Endodermal cell (in vitro differentiated cells): ENCODE measurements around the gene ZNF626. TPM values are rescaled to one million over a fixed set of nuclear protein-coding genes. Genes with fewer than 3 reads are reported as not detected.
"Not testable (repeated sequence)": the region's sequence is repeated elsewhere in the genome, so short reads cannot be mapped to it uniquely, and the experiment has no call there.

ENCODE experiments used
- DNase-seq: peaks from one replicate; pipeline ENCODE4 v3.0.0-alpha.2; 2017
- H3K27ac ChIP-seq: 2 replicates; pipeline ENCODE4 v1.5.1; 2013; ENCODE audit warnings: mild to moderate bottlenecking, low read depth, low read length, moderate library complexity
- H3K27me3 ChIP-seq: 2 replicates; pipeline ENCODE4 v1.6.1; 2013; ENCODE audit warnings: mild to moderate bottlenecking, low read length, moderate library complexity; ENCODE audit not compliant: insufficient read depth, control insufficient read depth, poor library complexity, severe bottlenecking
- H3K36me3 ChIP-seq: 2 replicates; pipeline ENCODE4 v1.7.0; 2013; ENCODE audit warnings: mild to moderate bottlenecking, low read length, moderate library complexity; ENCODE audit not compliant: control insufficient read depth, insufficient read depth
- H3K4me1 ChIP-seq: one replicate; pipeline ENCODE4 v1.7.0; 2013; ENCODE audit warnings: low read length; ENCODE audit not compliant: control insufficient read depth, insufficient read depth
- H3K4me3 ChIP-seq: 2 replicates; pipeline ENCODE4 v1.5.1; 2013; ENCODE audit warnings: mild to moderate bottlenecking, low read length, moderate library complexity
- H3K9ac ChIP-seq: 2 replicates; pipeline ENCODE4 v1.6.1; 2013; ENCODE audit warnings: mild to moderate bottlenecking, low read length, moderate library complexity; ENCODE audit not compliant: poor library complexity, severe bottlenecking; ENCODE audit errors: extremely low read depth
- H3K9me3 ChIP-seq: 2 replicates; pipeline ENCODE4 v1.6.1; 2013; ENCODE audit warnings: mild to moderate bottlenecking, low read length, moderate library complexity; ENCODE audit not compliant: control insufficient read depth
- H3K27ac Mint-ChIP-seq: 2 replicates; pipeline ENCODE4 v1.8.0; 2020; ENCODE audit warnings: mixed read lengths
- H3K27me3 Mint-ChIP-seq: 2 replicates; pipeline ENCODE4 v1.8.0; 2021; ENCODE audit warnings: mild to moderate bottlenecking, mixed read lengths; ENCODE audit not compliant: insufficient read depth
- H3K36me3 Mint-ChIP-seq: 2 replicates; pipeline ENCODE4 v1.8.0; 2020; ENCODE audit warnings: low read depth, mixed read lengths
- H3K4me1 Mint-ChIP-seq: 2 replicates; pipeline ENCODE4 v1.8.0; 2020; ENCODE audit warnings: mixed read lengths
- H3K4me3 Mint-ChIP-seq: 2 replicates; pipeline ENCODE4 v1.8.0; 2020; ENCODE audit warnings: mild to moderate bottlenecking, moderate library complexity, mixed read lengths
- H3K9me3 Mint-ChIP-seq: 2 replicates; pipeline ENCODE4 v1.8.0; 2020; ENCODE audit warnings: mild to moderate bottlenecking, mixed read lengths
- WGBS, 2 experiments: methylation state at CpG; one replicate each; pipeline versions ENCODE4 v1.1.5 to v1.1.7; 2013; ENCODE audit warnings: missing lambda C conversion rate in 2 of 2, mixed read lengths in 1 of 2; ENCODE audit not compliant: insufficient coverage in 1 of 2, insufficient read length in 1 of 2; 5-methylcytosine and 5-hydroxymethylcytosine counted together
- total RNA-seq, 2 donors: library from RNA; stranded (reverse); fragmentation: NEBNext Ultra II Directional in 1 of 2; extraction: Animal tissue kit (Norgen Biotek cat#: 25700) in 1 of 2; gene quantifications; 2 replicates in 1 of 2; 3 replicates in 1 of 2; pipeline ENCODE4 v1.2.1, GENCODE V29; 2021
- TF ChIP-seq, protein P1 (sequence below): fragments of 200-600 bp; sonication (generic); conservative IDR thresholded peaks from 2 replicates; pipeline ENCODE4 v1.5.0; 2021; ENCODE audit warnings: antibody characterized with exemption, mild to moderate bottlenecking

Gene ZNF626
- total RNA-seq, 2 donors from 2014 or later = 29.6 to 40.5 TPM

DNA sequence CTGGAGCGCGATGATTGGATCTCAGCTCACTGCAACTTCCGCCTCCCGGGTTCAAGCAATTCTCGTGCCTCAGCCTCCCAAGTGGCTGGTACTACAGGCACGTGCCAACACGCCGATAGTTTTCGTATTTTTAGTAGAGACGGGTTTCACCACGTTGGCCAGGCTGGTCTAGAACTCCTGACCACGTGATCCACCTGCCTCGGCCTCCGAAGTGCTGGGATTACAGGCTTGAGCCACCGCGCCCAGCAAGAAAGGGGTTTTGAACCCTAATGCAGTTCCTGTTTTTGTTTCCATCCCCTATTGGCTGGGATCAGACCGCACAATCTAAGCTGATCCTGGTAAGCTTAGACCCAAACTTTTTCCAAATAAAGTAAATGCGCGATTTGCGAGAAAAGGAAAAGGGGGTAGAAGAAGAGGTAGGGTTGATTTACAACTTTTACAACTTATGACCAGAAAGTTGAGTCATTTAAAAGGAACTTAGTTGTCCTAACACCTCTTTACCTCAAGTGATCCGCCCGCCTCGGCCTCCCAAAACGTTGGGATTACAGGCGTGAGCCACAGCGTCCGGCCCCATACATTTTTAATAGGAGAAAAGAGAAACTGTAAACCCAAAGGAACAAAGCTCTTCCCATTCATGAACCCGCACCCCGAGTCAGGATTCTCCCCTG, 764 bp downstream of the ZNF626 start:
- H3K36me3 ChIP-seq = peaks cover 47% of the 10 kb centered on the region
- H3K36me3 Mint-ChIP-seq = peaks cover 45% of the 10 kb centered on the region
- peak overlapping the region; percentile 98 for H3K4me3 Mint-ChIP-seq
- no peaks in the 10 kb centered on the region for H3K9me3 Mint-ChIP-seq
- peaks cover 24% of the 10 kb centered on the region for H3K4me1 Mint-ChIP-seq
- TF ChIP-seq, protein P1, sequence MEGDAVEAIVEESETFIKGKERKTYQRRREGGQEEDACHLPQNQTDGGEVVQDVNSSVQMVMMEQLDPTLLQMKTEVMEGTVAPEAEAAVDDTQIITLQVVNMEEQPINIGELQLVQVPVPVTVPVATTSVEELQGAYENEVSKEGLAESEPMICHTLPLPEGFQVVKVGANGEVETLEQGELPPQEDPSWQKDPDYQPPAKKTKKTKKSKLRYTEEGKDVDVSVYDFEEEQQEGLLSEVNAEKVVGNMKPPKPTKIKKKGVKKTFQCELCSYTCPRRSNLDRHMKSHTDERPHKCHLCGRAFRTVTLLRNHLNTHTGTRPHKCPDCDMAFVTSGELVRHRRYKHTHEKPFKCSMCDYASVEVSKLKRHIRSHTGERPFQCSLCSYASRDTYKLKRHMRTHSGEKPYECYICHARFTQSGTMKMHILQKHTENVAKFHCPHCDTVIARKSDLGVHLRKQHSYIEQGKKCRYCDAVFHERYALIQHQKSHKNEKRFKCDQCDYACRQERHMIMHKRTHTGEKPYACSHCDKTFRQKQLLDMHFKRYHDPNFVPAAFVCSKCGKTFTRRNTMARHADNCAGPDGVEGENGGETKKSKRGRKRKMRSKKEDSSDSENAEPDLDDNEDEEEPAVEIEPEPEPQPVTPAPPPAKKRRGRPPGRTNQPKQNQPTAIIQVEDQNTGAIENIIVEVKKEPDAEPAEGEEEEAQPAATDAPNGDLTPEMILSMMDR = no peak
- H3K27me3 ChIP-seq = no peaks in the 10 kb centered on the region
- H3K9ac ChIP-seq = peak overlapping the region; percentile 97
- no peak overlapping the region for H3K27ac ChIP-seq
- H3K4me3 ChIP-seq = peak overlapping the region; percentile 97
- DNase-seq = peak; percentile 63
- H3K27ac Mint-ChIP-seq = peak overlapping the region; percentile 98
- peaks cover 3% of the 10 kb centered on the region for H3K4me1 ChIP-seq
- H3K9me3 ChIP-seq = peaks cover 47% of the 10 kb centered on the region
- WGBS, 2 experiments = 28 to 44% methylated on average over 16 to 29 of the region's 29 CpGs
- no peaks in the 10 kb centered on the region for H3K27me3 Mint-ChIP-seq

DNA sequence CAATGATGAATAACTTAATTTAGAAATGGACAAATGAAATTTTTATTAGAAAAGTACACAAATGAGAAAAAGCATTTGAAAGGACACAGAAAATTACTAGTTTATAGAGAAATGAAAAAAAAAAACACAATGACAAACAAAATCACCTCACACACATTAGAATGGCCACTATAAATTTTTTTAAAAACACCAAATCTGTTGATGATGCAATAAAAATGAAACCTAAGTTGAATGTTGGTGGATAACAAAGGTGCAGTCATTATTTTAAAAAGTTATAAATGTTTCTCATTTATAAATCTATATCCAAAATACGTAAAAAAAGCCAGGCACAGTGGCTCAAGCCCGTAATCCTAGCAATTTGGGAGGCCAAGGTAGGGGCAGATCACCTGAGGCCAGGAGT, 20.8 kb downstream of the ZNF626 start:
- H3K9me3 ChIP-seq = peaks cover 92% of the 10 kb centered on the region
- no peaks in the 10 kb centered on the region for H3K4me1 ChIP-seq
- no peak overlapping the region for H3K27ac ChIP-seq
- no peaks in the 10 kb centered on the region for H3K27me3 ChIP-seq
- Mint-ChIP-seq H3K9me3 (peaks cover 59% of the 10 kb centered on the region), H3K4me1 (peaks cover 2% of the 10 kb centered on the region), H3K4me3 (no peak overlapping the region), H3K36me3 (peaks cover 84% of the 10 kb centered on the region), H3K27me3 (no peaks in the 10 kb centered on the region), H3K27ac (no peak overlapping the region)
- H3K4me3 ChIP-seq = peak overlapping the region; percentile 54
- no peak overlapping the region for H3K9ac ChIP-seq
- no peak for DNase-seq
- TF ChIP-seq, protein P1 = no peak
- peaks cover 93% of the 10 kb centered on the region for H3K36me3 ChIP-seq
- WGBS, 2 experiments = 93% methylated on average over 2 of the region's 2 CpGs; no CpG with 5 or more reads in 1 of the 2 experiments

DNA sequence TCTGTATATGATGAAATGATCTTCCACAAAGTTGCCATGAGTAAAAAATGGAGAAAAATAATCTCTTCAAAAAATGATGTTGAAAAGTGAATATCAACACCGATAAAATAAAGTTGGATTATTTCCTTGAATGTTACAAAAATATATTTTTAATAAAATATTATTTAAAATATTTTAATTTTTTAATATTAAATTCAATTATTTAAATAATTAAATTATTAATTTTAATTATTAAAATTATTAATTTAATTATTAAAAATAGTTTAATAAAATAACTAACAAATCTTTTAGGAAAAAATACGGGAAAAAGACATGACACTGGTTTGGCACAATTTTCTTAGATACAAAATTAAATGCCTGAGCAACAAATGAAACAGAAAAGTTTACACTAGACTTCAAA, 21.3 kb downstream of the ZNF626 start:
- H3K4me1 Mint-ChIP-seq = no peaks in the 10 kb centered on the region
- TF ChIP-seq, protein P1 = no peak
- DNase-seq = no peak
- Histone ChIP-seq H3K27ac (no peak overlapping the region), H3K27me3 (no peaks in the 10 kb centered on the region), H3K36me3 (peaks cover 93% of the 10 kb centered on the region), H3K9me3 (peaks cover 92% of the 10 kb centered on the region), H3K4me3 (peak overlapping the region; percentile 60), H3K4me1 (no peaks in the 10 kb centered on the region), H3K9ac (no peak overlapping the region)
- WGBS, 2 experiments = 100% methylated on average over 1 of the region's 2 CpGs; no CpG with 5 or more reads in 1 of the 2 experiments
- H3K27me3 Mint-ChIP-seq = no peaks in the 10 kb centered on the region
- no peak overlapping the region for H3K4me3 Mint-ChIP-seq
- H3K36me3 Mint-ChIP-seq = peaks cover 84% of the 10 kb centered on the region
- peaks cover 64% of the 10 kb centered on the region for H3K9me3 Mint-ChIP-seq
- no peak overlapping the region for H3K27ac Mint-ChIP-seq

DNA sequence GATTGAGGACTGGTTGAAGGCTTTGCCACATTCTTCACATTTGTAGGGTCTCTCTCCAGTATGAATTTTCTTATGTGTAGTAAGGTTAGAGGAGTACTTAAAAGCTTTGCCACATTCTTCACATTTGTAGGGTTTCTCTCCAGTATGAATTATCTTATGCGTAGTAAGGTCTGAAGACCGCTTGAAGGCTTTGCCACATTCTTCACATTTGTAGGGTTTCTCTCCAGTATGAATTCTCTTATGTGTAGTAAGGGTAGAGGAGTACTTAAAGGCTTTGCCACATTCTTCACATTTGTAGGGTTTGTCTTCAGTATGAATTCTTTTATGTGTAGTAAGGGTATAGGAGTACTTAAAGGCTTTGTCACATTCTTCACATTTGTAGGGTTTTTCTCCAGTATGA, 36.8 kb downstream of the ZNF626 start:
- not testable (repeated sequence) for H3K4me3 Mint-ChIP-seq, H3K27ac ChIP-seq, H3K27ac Mint-ChIP-seq, H3K9ac ChIP-seq, H3K4me1 Mint-ChIP-seq, H3K27me3 ChIP-seq, DNase-seq, H3K27me3 Mint-ChIP-seq, H3K4me1 ChIP-seq
- Histone ChIP-seq H3K9me3 (peaks cover 76% of the 10 kb centered on the region), H3K4me3 (peak overlapping the region; percentile 52), H3K36me3 (peaks cover 38% of the 10 kb centered on the region)
- peaks cover 81% of the 10 kb centered on the region for H3K9me3 Mint-ChIP-seq
- peaks cover 54% of the 10 kb centered on the region for H3K36me3 Mint-ChIP-seq
- WGBS, 2 experiments = 100% methylated on average over 1 to 2 of the region's 2 CpGs
